ENCODE results near the gene TRIM74.
"Not testable (repeated sequence)": the region's sequence is repeated elsewhere in the genome, so short reads cannot be mapped to it uniquely, and the experiment has no call there.

TRIM74 gene

DNA sequence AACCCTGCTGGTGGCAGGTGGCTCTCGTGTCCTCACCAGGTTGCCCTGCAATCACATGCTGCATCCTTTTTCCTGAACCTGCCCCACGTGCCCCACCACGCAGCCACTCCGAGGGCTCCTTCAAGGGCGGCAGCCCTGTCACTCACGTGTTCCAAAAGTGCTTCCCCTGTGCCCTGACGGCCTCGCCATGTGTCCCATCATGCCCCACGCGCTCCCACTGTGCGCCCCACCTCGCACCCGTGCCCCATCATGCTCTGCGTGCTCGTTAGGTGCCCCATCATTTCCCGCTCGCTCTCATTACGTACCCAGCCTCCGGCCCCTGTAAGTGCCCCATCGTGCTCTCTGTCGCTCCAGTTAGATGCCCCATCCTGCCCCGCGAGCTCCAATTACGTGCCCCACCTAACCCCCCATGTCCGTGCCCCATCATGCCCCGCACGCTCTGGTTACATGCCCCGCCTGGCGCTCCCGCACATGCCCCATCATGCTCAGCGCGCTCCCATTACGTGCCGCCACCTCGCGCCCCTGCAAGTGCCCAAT is at the start of gene TRIM74:
Gene TRIM74, minus strand, starts transcription at position 487 of the 537 bp plus-strand sequence. CDS start 3,309 bp downstream, outside the sequence.
- not testable (repeated sequence) for DNase-seq

DNA sequence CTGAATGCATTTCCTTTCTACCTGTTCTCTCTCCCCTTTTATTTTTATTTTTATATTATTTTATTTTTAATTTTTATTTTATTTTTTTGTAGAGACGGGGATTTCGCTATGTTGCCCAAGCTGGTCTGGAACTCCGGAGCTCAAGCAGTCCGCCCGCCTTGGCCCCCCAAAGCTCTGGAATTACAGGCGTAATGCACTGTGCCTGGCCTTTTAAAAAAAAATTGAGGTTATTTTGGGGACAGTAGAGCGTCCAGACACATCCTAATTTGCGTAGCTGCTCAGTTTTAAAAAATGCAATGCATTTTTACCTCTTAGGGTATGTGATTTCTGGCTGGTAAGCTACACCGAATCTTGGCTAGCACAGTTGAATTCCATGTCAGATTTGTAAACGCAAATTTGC is 37.2 kb upstream of the TRIM74 start:
- DNase-seq, result not testable (repeated sequence)

DNA sequence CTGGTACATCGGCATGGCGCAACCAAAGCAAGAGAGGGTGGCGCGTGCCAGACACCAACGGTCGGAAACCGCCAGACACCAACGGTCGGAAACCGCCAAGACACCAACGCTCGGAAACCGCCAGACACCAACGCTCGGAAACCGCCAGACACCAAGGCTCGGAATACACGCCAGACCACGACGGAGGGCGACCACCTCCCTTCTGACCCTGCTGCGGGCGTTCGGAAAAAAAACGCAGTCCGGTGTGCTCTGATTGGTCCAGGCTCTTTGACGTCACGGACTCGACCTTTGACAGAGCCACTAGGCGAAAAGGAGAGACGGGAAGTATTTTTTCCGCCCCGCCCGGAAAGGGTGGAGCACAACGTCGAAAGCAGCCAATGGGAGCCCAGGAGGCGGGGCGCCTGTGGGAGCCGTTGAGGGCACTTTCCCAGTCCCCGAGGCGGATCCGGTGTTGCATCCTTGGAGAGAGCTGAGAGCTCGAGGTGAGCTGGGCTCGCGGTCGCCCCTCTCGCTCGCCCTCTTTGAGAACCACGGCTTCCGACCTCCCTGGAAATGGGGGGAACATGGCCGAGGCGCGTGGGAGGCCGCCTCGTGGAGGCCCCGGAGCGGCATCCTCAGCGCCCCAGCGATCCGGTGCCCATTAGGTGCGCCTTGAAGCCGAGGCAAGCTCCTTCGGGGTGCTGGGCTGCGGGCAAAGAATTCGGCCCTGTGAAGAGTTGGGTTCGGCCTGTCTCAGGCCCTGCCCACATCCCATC is 36.6 kb upstream of the TRIM74 start:
- DNase-seq, result not testable (repeated sequence)

DNA sequence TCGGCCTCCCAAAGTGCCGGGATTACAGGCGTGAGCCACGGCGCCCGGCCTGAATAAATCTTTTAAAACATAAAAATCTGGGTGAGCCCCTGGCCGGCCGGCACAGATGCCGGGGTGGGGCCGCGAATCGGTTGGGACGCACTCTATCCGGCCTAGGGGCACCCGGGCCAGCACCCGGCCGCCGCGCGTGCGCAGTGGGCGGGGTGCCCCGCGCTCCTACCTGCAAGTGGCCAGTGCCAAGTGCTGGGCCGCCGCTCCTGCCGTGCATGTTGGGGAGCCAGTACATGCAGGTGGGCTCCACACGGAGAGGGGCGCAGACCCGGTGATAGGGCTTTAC is 36.1 kb upstream of the TRIM74 start:
- DNase-seq, result not testable (repeated sequence)

DNA sequence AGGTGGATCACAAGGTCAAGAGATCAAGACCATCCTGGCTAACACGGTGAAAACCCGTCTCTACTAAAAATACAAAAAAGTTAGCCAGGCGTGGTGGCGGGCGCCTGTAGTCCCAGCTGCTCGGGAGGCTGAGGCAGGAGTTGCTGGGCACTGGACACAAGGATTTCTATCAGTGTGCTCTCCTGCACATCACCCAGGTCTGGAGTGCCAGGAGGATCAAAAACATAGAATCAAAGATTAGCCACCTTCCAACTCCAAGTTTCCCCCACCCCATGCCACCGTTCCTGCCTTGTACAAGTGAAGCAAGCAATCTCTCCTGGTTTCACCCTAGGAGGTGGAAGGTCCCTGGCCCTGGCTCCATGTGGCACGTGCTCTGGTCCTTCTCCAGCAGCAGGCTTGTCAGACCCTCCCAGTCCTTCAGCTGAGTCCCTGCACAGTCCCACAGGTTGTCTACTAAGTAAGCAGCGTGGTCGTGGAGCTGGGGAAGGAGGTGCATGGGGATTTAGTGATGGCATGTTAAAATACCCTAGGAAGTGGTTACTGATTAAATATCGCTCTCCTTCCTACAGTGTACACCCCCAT is 28.7 kb upstream of the TRIM74 start:
- not testable (repeated sequence) for DNase-seq

DNA sequence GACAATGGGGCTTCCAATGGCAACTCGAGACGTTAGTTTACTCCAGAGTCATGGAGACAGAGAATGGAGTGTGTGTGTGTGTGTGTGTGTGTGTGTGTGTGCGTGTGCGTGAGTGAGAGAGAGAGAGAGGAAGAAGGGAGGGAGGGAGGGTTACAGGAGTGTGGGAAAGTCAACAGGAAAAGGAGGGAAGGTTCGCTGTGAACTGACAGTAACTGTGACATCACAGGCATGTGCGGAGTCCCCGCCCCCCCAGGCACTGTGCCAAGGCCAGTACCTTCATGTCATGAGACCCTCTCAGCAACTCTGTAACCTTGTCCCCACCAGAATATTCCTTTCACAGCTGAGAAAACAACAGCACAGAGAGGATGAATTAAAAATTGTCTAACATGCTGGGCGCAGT is 28.2 kb upstream of the TRIM74 start:
- not testable (repeated sequence) for DNase-seq

DNA sequence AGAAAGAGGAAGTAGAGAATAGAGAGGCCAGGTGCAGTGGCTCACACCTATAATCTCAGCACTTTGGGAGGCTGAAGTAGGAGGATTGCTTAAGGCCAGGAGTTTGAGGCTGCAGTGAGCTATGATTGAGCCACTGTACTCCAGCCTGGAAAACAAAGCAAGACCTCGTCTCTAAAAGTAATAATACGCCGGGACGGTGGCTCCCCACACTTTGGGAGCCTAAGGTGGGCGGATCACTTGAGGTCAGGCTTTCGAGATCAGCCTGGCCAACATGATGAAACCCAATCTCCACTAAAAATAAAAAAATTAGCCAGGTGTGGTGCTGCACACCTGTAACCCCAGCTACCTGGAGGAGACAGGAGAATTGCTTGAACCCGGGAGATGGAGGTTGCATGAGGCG is 26.2 kb upstream of the TRIM74 start:
- not testable (repeated sequence) for DNase-seq

DNA sequence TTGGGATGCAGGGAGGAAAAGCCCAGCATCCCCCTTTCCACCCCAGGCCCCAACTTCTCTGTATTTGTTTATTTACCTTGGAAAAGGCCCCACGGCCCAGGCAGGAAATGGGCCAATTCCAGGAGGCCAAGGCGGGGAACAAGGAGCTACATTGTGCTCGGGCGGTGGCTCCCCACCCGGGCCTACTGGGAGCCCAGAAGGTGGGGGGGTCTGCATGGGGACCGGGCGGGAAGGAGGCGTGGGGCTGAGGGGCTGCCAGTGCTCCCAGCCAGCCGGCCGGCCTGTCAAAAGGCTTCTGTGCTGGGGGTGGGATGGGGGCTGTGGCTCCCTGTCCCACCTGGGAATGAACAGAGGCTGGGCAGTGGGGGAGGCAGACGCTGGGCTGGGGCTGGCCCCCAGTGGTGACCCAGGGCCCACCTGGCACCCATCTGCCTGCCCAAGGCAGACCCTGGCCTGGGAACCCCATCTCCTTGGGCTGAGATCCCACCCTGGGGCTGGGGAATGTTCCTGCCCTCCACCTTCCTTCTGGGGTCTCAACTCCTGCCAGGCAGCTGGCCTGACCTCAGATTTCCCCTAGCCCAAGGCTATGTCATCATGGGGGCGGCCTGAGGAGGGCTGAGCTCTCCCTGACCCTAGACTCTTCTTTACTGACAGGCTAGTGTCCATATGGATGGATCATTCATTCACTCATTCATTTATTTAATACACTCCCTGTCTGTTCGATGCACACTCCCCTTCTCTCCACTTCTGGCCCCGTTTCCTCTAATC is 21.1 kb upstream of the TRIM74 start:
- not testable (repeated sequence) for DNase-seq

DNA sequence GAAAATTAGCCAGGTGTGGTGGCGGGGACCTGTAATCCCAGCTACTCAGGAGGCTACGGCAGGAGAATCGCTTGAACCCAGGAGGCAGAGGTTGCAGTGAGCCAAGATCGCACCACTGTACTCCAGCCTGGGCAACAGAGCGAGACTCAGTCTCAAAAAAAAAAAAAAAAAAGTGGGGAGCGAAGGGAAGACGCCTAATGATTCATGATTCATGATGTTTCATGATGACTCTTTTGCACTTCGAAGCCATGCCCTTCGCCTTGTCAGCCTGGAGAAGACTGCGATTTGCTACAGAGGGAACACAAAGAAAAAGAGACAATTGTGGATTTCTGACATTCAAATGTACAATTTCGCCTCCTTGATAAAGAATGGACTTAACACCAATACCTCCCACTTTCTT is 12.8 kb upstream of the TRIM74 start:
- not testable (repeated sequence) for DNase-seq

DNA sequence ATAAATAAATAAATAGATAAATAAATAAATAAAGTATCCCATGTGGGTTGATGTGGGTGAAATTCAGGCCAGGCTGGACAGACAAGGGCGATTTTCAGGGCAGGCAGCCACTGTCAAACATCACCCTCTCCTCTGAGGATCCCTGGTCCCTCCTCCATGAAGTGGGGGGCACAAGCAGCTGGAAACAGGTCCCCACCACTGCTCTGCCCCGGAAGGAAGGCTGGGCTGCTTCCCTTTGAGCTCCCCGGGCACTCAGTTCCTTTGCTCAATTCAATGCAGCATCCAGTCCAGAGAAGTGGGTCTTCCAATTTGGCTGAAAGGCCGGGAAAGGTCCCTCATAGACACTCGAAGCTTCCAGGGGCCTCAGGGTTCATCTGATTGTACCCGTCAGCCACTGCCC is 11.1 kb upstream of the TRIM74 start:
- DNase-seq, result not testable (repeated sequence)

DNA sequence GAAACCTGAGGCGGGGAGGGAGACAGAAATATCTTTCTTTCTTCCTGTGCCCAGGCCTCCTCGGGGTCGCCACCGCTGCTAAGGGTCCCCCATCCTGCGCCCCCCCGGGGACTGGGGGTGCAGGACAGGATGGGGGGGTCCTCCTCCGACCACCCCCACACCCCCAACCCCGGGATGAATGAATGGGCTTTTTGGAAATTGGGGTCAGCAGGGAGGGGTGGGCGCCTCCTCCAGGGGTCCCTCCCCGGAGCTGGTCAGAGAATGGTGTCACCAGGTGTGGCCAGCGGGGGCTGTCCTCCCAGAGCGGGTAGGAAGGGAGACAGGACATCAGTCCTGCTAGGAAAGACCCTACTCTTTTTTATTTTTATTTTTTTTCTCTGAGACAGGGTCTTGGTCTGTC is 7.2 kb upstream of the TRIM74 start:
- not testable (repeated sequence) for DNase-seq

DNA sequence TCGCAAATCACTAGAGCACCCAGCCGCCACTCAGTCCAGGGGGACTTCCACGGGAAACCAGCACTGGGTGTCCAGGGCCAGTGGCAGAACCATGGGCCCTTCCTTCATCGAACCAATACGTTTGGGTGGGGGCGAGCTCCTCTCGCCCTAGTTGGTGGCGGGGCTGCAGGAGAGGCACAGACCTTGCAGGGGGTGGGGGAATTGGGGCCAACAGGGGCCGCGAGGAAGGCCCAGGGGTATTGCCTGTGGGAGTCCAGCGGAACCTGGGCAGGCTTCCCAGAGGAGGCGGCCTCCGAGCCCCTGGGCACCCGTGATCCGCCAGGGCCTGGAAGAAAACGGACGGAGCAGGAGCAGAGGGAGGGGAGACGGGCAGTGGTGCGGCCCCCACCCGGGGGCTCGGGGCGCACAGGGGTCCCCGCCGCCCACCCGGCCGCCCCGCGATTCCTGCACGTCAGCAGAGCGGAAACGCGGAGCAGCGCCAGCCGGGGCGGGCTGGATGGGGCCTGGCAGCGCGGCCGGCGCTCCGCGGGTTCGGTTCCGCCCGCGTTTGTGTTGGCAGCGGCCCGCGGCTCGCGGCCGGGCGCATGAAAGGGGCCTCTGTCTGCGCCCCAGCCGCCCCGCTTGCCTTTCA is 6.5 kb upstream of the TRIM74 start:
- DNase-seq, result not testable (repeated sequence)

DNA sequence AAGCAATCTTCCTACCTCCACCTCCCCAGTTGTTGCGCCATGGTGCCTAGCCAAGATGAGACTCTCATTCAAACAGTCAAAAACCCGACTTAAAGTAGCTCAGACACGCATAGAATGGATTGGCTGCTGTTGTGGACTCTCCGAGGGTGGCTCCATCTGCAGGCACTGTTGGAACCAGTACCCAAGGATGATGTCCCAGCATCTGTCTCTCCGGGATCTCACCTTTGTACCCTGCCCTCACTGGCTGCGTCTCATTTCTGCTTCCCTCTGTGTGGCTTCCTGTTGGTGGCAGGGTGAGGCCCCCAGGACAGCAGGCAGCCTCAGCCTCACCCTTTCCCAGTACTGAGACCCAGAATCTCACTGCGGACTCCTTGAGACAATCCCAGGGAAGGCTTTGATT is 5.5 kb upstream of the TRIM74 start:
- not testable (repeated sequence) for DNase-seq

DNA sequence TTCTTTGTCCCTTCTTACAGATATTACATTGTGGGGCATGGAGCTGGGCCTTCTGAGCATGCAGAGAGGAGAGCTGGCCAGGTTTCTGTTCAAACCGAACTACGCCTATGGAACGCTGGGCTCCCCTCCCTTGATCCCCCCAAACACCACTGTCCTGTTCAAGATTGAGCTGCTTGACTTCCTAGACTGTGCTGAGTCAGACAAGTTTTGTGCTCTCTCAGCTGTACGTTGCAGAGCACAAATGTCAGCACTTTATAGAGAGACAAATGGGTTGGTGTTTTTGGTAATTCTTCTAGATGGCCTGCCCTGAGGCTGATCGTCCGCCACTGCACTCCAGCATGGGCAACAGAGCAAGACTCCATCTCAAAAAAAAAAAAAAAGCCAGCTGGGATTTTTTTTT is 2.2 kb upstream of the TRIM74 start:
- not testable (repeated sequence) for DNase-seq

DNA sequence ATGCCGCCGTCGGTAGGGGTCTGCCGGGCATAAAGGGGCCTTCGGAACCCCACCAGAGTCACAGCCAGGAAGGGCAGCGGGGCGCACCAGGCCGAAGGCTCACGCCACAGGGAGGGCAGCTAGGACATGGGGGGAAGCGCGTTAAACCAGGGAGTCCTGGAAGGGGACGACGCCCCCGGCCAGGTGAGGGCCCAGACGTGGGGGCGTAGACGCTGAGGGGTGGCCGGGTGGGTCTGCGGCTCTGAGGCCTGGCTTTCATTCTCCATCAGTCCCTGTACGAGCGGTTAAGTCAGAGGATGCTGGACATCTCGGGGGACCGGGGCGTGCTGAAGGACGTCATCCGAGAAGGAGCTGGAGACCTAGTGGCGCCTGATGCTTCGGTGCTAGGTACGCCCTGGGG is 422 bp upstream of the TRIM74 start:
- DNase-seq, result not testable (repeated sequence)

DNA sequence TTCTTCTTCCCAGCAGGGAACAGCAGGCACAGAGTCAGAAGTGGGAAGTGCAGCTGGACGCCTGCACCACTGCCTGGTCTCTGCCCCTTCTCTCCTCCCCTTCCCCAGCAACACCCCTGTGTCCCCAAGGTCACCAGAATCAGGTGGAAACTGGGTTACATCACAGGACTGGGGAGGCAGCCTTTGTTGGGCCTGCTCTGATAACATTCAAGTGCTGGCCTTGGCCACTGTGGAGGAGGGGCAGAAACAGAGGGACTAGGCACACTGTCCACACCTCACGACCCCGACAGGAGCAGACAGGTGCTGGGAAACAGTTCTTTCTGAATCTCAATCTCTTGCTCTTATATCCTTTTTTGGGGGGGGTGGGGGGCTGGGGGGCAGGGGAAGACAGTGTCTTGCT is 2.4 kb downstream of the TRIM74 start:
- DNase-seq, result not testable (repeated sequence)

DNA sequence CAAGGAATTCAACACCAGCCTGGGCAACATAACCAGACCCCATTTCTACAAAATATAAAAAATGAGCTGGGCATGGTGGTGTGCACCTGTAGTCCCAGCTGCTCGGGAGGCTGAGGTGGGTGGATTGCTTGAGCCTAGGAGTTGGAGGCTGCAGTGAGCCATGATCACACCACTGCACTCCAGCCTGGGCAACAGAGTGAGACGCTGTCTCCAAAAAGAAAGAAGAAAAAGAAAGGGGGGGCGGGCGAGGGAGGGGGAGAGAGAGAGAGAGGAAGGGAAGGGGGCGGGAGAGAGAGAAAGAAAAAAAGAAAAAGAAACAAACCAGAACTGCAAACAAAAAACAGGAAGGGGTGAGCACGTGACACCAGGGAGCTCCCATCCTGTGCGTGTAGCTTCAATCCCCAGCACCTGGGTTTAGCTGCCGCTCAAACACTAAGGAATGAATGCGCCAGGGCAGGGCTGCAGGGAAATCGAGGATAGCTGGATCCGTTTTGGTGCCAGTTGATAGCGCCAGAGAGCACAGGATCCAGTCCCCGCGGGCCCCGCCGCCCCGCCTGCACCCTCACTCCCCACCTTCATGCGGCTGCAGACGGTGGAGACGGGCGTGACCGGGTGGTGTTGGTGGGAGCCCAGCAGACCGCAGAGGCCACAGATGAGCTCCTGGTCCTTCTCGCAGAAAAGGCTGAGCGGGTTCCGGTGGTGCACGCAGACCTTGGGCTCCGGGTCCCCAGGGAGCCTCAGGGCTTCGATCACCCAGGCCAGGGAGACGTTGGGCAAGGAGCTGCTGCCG is 3.9 kb downstream of the TRIM74 start:
- not testable (repeated sequence) for DNase-seq

DNA sequence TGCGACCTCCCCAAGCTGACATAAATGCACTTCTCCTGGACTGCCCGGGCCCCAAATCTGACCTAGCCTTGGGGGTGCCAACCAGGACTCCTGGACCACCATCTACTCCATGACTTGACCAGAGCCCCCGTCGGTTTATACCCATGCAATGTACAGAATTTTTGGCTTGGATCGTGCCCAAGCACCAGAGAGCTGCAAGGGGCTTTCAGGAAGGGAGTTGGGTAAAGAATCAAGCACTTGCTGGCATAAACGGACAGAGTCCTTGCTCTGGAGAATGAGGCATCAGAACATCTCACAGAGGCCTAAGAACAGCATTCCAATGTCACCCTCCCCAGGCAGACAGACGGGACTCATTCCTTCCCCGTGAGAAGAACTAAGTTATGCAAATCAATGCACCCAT is 6.2 kb downstream of the TRIM74 start:
- not testable (repeated sequence) for DNase-seq

DNA sequence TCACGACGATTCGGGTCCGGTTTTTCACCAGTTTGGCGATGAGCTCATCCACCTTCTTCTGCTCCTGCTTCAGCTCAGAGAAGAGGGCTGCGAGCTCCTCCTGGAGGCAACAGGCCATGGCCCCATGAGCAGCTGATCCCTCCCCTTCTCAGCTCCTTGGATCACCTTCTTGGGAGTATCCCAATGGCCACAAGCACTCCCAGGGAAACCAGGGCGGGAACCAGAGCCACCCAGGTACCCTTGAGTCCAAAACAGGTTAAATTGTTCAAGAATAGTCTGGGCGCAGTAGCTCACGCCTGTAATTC is 8.0 kb downstream of the TRIM74 start:
- not testable (repeated sequence) for DNase-seq

DNA sequence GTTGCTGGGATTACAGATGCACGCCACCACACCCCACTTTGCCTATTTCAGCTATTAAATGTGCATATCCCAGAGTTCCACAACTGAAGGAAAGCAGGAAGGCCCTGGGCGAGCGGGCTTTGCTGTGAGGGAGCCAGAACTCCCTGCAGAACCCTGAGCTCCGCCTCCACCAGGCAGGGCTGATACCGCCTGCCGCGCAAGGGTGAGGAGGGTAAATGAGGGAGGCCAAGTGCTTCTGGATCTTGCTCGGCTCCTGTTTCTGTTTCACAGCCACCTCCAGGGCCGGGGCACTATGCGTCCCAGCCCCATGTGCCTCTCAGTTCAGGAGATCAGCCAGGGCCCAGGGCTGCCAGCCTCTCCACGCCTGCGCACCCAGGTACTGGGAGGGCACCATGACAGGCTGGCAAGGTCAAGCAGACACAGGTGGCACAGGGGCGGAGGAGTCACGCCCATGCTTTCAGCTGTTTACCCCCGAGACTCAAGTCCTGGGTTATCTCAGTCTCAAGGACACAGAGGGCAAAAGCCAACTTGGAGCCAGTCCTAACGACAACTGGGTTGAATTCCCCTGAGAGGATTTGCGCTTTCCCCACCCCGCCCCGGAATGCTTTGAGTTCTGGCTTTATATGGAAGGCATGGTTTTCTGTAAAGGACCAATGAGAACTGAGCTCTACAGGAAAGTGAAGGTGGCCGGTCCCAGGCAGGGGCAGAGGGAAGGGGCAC is 8.5 kb downstream of the TRIM74 start:
- not testable (repeated sequence) for DNase-seq

DNA sequence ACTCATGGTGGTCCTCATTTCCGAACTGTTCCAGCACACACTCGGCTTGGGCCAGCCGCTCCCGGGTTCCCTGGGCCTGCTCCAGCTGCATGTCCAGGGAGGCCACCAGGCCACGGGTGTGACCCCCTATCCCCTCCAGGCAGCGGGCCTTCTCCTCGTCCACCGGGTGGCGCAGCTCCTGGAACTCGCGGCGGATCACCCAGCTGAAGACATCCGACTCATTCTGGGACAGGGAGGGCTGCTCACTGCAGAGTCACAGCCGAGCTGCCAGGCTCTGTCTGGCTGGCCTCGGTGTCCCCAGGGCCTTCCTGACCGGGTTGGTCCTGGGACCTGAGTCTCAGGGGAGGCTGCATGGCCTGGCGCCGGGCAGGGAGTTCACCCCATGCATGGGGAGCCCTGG is 9.2 kb downstream of the TRIM74 start:
- not testable (repeated sequence) for DNase-seq
